H9 (cell line): ENCODE measurements around the gene ATP13A3. TPM values are rescaled to one million over a fixed set of nuclear protein-coding genes. Genes with fewer than 3 reads are reported as not detected.

Experiments used
- DNase-seq: peaks from one replicate; pipeline ENCODE4 v3.0.0-alpha.2; 2017
- H2AFZ ChIP-seq: one replicate; pipeline ENCODE4 v1.6.1; 2013; ENCODE audit warnings: mild to moderate bottlenecking, low read length, control low read depth, moderate library complexity
- H2AK5ac ChIP-seq: 2 replicates; pipeline ENCODE4 v1.6.1; 2013; ENCODE audit warnings: low read length, control low read depth, mixed read lengths; ENCODE audit not compliant: insufficient read length
- H2BK120ac ChIP-seq: one replicate; pipeline ENCODE4 v1.6.1; 2013; ENCODE audit warnings: low read depth, mild to moderate bottlenecking, low read length, control low read depth, inconsistent platforms; ENCODE audit not compliant: poor library complexity, severe bottlenecking
- H2BK12ac ChIP-seq: 2 replicates; pipeline ENCODE4 v1.6.1; 2013; ENCODE audit warnings: low read length, control low read depth, mixed read lengths, low read depth; ENCODE audit not compliant: insufficient read length
- H2BK15ac ChIP-seq: 2 replicates; pipeline ENCODE4 v1.6.1; 2013; ENCODE audit warnings: low read depth, low read length, control low read depth
- H2BK20ac ChIP-seq: one replicate; pipeline ENCODE4 v1.6.1; 2013; ENCODE audit warnings: low read depth, mild to moderate bottlenecking, low read length, control low read depth, inconsistent platforms; ENCODE audit not compliant: poor library complexity, severe bottlenecking
- H2BK5ac ChIP-seq: 2 replicates; pipeline ENCODE4 v1.6.1; 2013; ENCODE audit warnings: low read length, control low read depth, mixed read lengths; ENCODE audit not compliant: insufficient read length
- H3K14ac ChIP-seq: 2 replicates; pipeline ENCODE4 v1.6.1; 2013; ENCODE audit warnings: low read length, control low read depth; ENCODE audit not compliant: insufficient read depth
- H3K18ac ChIP-seq: 2 replicates; pipeline ENCODE4 v1.6.1; 2013; ENCODE audit warnings: low read depth, mild to moderate bottlenecking, mixed read lengths, low read length, control low read depth; ENCODE audit not compliant: insufficient read length
- H3K23ac ChIP-seq: 2 replicates; pipeline ENCODE4 v1.6.1; 2013; ENCODE audit warnings: low read length, control low read depth, mixed read lengths, low read depth; ENCODE audit not compliant: insufficient read length
- H3K23me2 ChIP-seq: 2 replicates; pipeline ENCODE4 v1.6.1; 2013; ENCODE audit warnings: low read depth, mild to moderate bottlenecking, mixed read lengths, low read length, control low read depth; ENCODE audit not compliant: insufficient read length, poor library complexity, severe bottlenecking
- H3K27ac ChIP-seq: 2 replicates; pipeline ENCODE4 v1.5.1; 2013; ENCODE audit warnings: low read length, control low read depth, mixed read lengths, low read depth; ENCODE audit not compliant: insufficient read length
- H3K27me3 ChIP-seq: 2 replicates; pipeline ENCODE4 v1.6.1; 2013; ENCODE audit warnings: low read length, control low read depth, inconsistent platforms; ENCODE audit not compliant: insufficient read depth
- H3K4ac ChIP-seq: 2 replicates; pipeline ENCODE4 v1.6.1; 2013; ENCODE audit warnings: low read depth, mild to moderate bottlenecking, control low read depth, inconsistent platforms, low read length, moderate library complexity
- H3K4me1 ChIP-seq: 2 replicates; pipeline ENCODE4 v1.6.1; 2013; ENCODE audit warnings: low read length, control low read depth, inconsistent platforms; ENCODE audit not compliant: insufficient read depth
- H3K4me2 ChIP-seq: 2 replicates; pipeline ENCODE4 v1.6.1; 2013; ENCODE audit warnings: low read length, control low read depth, mixed read lengths; ENCODE audit not compliant: insufficient read length, insufficient read depth
- H3K56ac ChIP-seq: 2 replicates; pipeline ENCODE4 v1.6.1; 2013; ENCODE audit warnings: low read depth, mild to moderate bottlenecking, mixed read lengths, low read length, control low read depth; ENCODE audit not compliant: insufficient read length
- H3K79me1 ChIP-seq: 2 replicates; pipeline ENCODE4 v1.6.1; 2013; ENCODE audit warnings: low read depth, mild to moderate bottlenecking, moderate library complexity, low read length, control low read depth, inconsistent platforms; ENCODE audit not compliant: insufficient read depth, poor library complexity, severe bottlenecking
- H3K79me2 ChIP-seq: 2 replicates; pipeline ENCODE4 v1.6.1; 2013; ENCODE audit warnings: low read length, control low read depth, inconsistent platforms; ENCODE audit not compliant: insufficient read depth
- H3K9ac ChIP-seq: 2 replicates; pipeline ENCODE4 v1.6.1; 2013; ENCODE audit warnings: low read length, control low read depth, mixed read lengths; ENCODE audit not compliant: insufficient read length; ENCODE audit errors: extremely low read depth
- H3K9me3 ChIP-seq: one replicate; pipeline ENCODE4 v1.6.1; 2013; ENCODE audit warnings: low read depth, low read length, inconsistent platforms; ENCODE audit not compliant: control insufficient read depth
- H3T11ph ChIP-seq: one replicate; pipeline ENCODE4 v1.6.1; 2013; ENCODE audit warnings: mild to moderate bottlenecking, low read length, control low read depth, inconsistent platforms
- H4K20me1 ChIP-seq: one replicate; pipeline ENCODE4 v1.6.1; 2013; ENCODE audit not compliant: control insufficient read depth, insufficient read length, insufficient read depth
- H4K5ac ChIP-seq: 2 replicates; pipeline ENCODE4 v1.6.1; 2013; ENCODE audit warnings: low read depth, mild to moderate bottlenecking, mixed read lengths, low read length, control low read depth; ENCODE audit not compliant: insufficient read length
- H4K8ac ChIP-seq: replicated peaks from 2 replicates; pipeline ENCODE4 v1.6.1; 2013; ENCODE audit warnings: low read length, control low read depth, mixed read lengths, low read depth; ENCODE audit not compliant: insufficient read length
- H4K91ac ChIP-seq: 2 replicates; pipeline ENCODE4 v1.6.1; 2013; ENCODE audit warnings: low read depth, mild to moderate bottlenecking, moderate library complexity, mixed read lengths, low read length, control low read depth; ENCODE audit not compliant: insufficient read length
- H3K27ac Mint-ChIP-seq, 3 experiments: 2 replicates in 2 of 3; 3 replicates in 1 of 3; pipeline ENCODE4 v1.8.0; 2020 to 2021; ENCODE audit warnings: mixed read lengths in 3 of 3, mild to moderate bottlenecking in 1 of 3, moderate library complexity in 1 of 3
- H3K27me3 Mint-ChIP-seq: 2 replicates; pipeline ENCODE4 v1.8.0; 2021; ENCODE audit warnings: low read depth, mild to moderate bottlenecking, moderate library complexity, mixed read lengths
- H3K36me3 Mint-ChIP-seq, 3 experiments: 2 replicates in 2 of 3; 3 replicates in 1 of 3; pipeline ENCODE4 v1.8.0; 2020 to 2021; ENCODE audit warnings: low read depth in 3 of 3, mixed read lengths in 3 of 3; ENCODE audit not compliant: insufficient read depth in 1 of 3
- H3K4me1 Mint-ChIP-seq, 2 experiments: 2 replicates each; pipeline ENCODE4 v1.8.0; 2020; ENCODE audit warnings: mixed read lengths in 2 of 2
- H3K4me3 Mint-ChIP-seq, 2 experiments: 2 replicates in 1 of 2; 3 replicates in 1 of 2; pipeline ENCODE4 v1.8.0; 2020 to 2021; ENCODE audit warnings: mild to moderate bottlenecking in 2 of 2, mixed read lengths in 2 of 2, moderate library complexity in 1 of 2
- H3K9me3 Mint-ChIP-seq, 2 experiments: 2 replicates in 1 of 2; 3 replicates in 1 of 2; pipeline ENCODE4 v1.8.0; 2020; ENCODE audit warnings: mild to moderate bottlenecking in 2 of 2, mixed read lengths in 2 of 2, moderate library complexity in 1 of 2
- CTCF ChIP-seq: fragments of 200-600 bp; sonication (generic); conservative IDR thresholded peaks from 3 replicates; pipeline ENCODE4 v1.8.0; 2021; ENCODE audit warnings: antibody characterized with exemption, mild to moderate bottlenecking
- WGBS: extraction: QIAGEN DNeasy Blood & Tissue Kit; methylation state at CpG from one replicate; pipeline ENCODE4 v1.1.7; 2013; ENCODE audit warnings: missing lambda C conversion rate, low lambda C conversion rate, mixed read lengths; ENCODE audit not compliant: insufficient read length; ENCODE audit errors: extremely low coverage; 5-methylcytosine and 5-hydroxymethylcytosine counted together
- total RNA-seq: library from RNA; stranded (reverse); gene quantifications from 2 replicates; pipeline ENCODE4 v1.2.1, GENCODE V29; 2021

The ATP13A3 gene
- total RNA-seq, 1 experiment from 2014 or later, result 78.5 TPM

DNA sequence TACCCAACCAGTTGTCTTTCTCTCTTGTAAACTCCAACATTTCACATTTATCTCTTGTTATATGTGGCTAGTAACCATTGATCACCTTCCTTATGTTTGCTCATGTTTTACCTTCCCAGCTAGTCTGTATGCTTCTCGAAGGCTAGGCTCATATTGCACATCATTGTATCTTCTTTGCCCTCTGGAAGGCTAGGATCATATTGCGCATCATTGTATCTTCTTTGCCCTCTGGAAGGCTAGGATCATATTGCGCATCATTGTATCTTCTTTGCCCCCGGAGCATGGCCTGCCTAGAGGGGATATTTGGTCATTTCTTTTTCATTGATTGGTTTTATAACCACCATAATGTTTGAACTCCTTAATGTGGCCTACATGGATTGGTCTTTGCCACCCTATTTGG is 39.4 kb upstream of the ATP13A3 start:
- no peak overlapping the region for H3K27ac Mint-ChIP-seq
- no peaks in the 10 kb centered on the region for H3K79me2 ChIP-seq
- no peak overlapping the region for H2AFZ ChIP-seq
- H2BK12ac ChIP-seq, result no peak overlapping the region
- DNase-seq, result no peak
- no peaks in the 10 kb centered on the region for H3K4me1 ChIP-seq
- H2AK5ac ChIP-seq, result no peak overlapping the region
- no peak overlapping the region for H3K9ac ChIP-seq
- no peak overlapping the region for H3K4ac ChIP-seq
- no peaks in the 10 kb centered on the region for H3K27me3 ChIP-seq
- no peak overlapping the region for H2BK120ac ChIP-seq
- H3K27ac ChIP-seq, result no peak overlapping the region
- WGBS, result no CpG with 5 or more reads among the region's 4 CpGs
- H3K4me2 ChIP-seq, result no peak overlapping the region
- no peak overlapping the region for H3T11ph ChIP-seq
- H2BK5ac ChIP-seq, result no peak overlapping the region
- no peak overlapping the region for H4K8ac ChIP-seq
- peaks cover 2 to 6% of the 10 kb centered on the region in 2 experiments; a peak in 3 of 5 replicates for H3K9me3 Mint-ChIP-seq
- H3K14ac ChIP-seq, result no peak overlapping the region
- H4K20me1 ChIP-seq, result no peaks in the 10 kb centered on the region
- no peak for TF ChIP-seq CTCF
- no peak overlapping the region for H4K5ac ChIP-seq
- no peak overlapping the region for H2BK15ac ChIP-seq
- H2BK20ac ChIP-seq, result no peak overlapping the region
- no peak overlapping the region; a peak in 1 of 5 replicates for H3K4me3 Mint-ChIP-seq
- no peaks in the 10 kb centered on the region for H3K23me2 ChIP-seq
- no peak overlapping the region for H4K91ac ChIP-seq
- H3K23ac ChIP-seq, result no peak overlapping the region
- no peak overlapping the region for H3K18ac ChIP-seq
- H3K36me3 Mint-ChIP-seq, result no peaks in the 10 kb centered on the region; a peak in 1 of 7 replicates
- no peaks in the 10 kb centered on the region for H3K4me1 Mint-ChIP-seq
- H3K79me1 ChIP-seq, result no peaks in the 10 kb centered on the region
- no peak overlapping the region for H3K56ac ChIP-seq
- H3K9me3 ChIP-seq, result no peaks in the 10 kb centered on the region
- H3K27me3 Mint-ChIP-seq, result no peaks in the 10 kb centered on the region; the same call in none of the 2 replicates
